H1 (cell line): ENCODE results near the gene ADRA2A. TPM values are rescaled to one million over a fixed set of nuclear protein-coding genes. Genes with fewer than 3 reads are reported as not detected.

Source experiments
- CTCF ChIA-PET: fragments of 300-600 bp; sonication (Branson Sonifier 250); formaldehyde crosslinking; loops from one replicate; lab custom pipeline; 2021; ENCODE audit not compliant: partially characterized antibody; lab: Charles Lee
- POLR2A ChIA-PET: fragments of 300-600 bp; sonication (Branson Sonifier 250); formaldehyde crosslinking; loops from one replicate; lab custom pipeline; 2021; ENCODE audit warnings: inconsistent platforms; ENCODE audit not compliant: partially characterized antibody; lab: Charles Lee
- DNase-seq, 2 experiments: peaks; one replicate each; pipeline versions ENCODE4 v3.0.0 to v3.0.0-alpha.2; 2010 to 2022; ENCODE audit warnings: low spot score in 2 of 2, low read depth in 1 of 2, mixed read lengths in 1 of 2
- FAIRE-seq: peaks from 2 replicates; lab custom pipeline; 2011; peaks lifted over from hg19 to GRCh38; lab: Jason Lieb, UNC
- H2AFZ ChIP-seq: 2 replicates; pipeline ENCODE4 v1.8.1; 2012; ENCODE audit warnings: low read length, inconsistent platforms
- H2AK5ac ChIP-seq: 2 replicates; pipeline ENCODE4 v1.6.1; 2013; ENCODE audit warnings: low read depth, low read length
- H2BK120ac ChIP-seq: replicated peaks from 2 replicates; pipeline ENCODE3; 2013; ENCODE audit warnings: low read depth, low read length, inconsistent platforms
- H2BK12ac ChIP-seq: 2 replicates; pipeline ENCODE4 v1.6.1; 2013; ENCODE audit warnings: low read depth, low read length
- H2BK15ac ChIP-seq: 2 replicates; pipeline ENCODE4 v1.6.1; 2013; ENCODE audit warnings: low read length
- H2BK20ac ChIP-seq: 2 replicates; pipeline ENCODE4 v1.6.1; 2013; ENCODE audit warnings: low read length
- H2BK5ac ChIP-seq: 2 replicates; pipeline ENCODE4 v1.6.1; 2013; ENCODE audit warnings: low read depth, low read length
- H3K14ac ChIP-seq: 2 replicates; pipeline ENCODE4 v1.6.1; 2013; ENCODE audit warnings: inconsistent platforms; ENCODE audit not compliant: insufficient read length
- H3K18ac ChIP-seq: 2 replicates; pipeline ENCODE4 v1.6.1; 2013; ENCODE audit warnings: low read length; ENCODE audit errors: extremely low read depth
- H3K23ac ChIP-seq: 2 replicates; pipeline ENCODE4 v1.6.1; 2013; ENCODE audit warnings: inconsistent platforms; ENCODE audit not compliant: insufficient read length
- H3K23me2 ChIP-seq: 2 replicates; pipeline ENCODE4 v1.6.1; 2013; ENCODE audit warnings: low read depth, low read length
- H3K27ac ChIP-seq: 2 replicates; pipeline ENCODE4 v1.6.1; 2011; ENCODE audit warnings: low read depth, low read length, inconsistent platforms
- H3K27me3 ChIP-seq, 4 experiments: replicated peaks in 1 of 4; 1 replicate in 1 of 4; 2 replicates in 3 of 4; pipeline versions ENCODE4 v1.6.1 to v1.8.1; 2011 to 2013; ENCODE audit warnings: low read length in 3 of 4, mild to moderate bottlenecking in 3 of 4, inconsistent platforms in 2 of 4, mixed read lengths in 2 of 4, moderate library complexity in 1 of 4; ENCODE audit not compliant: control insufficient read depth in 3 of 4, insufficient read depth in 3 of 4; ENCODE audit errors: extremely low read depth in 1 of 4
- H3K36me3 ChIP-seq, 4 experiments: 2 replicates each; pipeline versions ENCODE4 v1.6.1 to v1.8.1; 2011 to 2013; ENCODE audit warnings: mild to moderate bottlenecking in 4 of 4, low read length in 3 of 4, moderate library complexity in 2 of 4, control low read depth in 1 of 4, inconsistent platforms in 1 of 4; ENCODE audit not compliant: insufficient read depth in 4 of 4, control insufficient read depth in 2 of 4
- H3K4ac ChIP-seq: replicated peaks from 2 replicates; pipeline ENCODE3; 2013; ENCODE audit warnings: low read length, low read depth, mixed read lengths, inconsistent platforms; ENCODE audit not compliant: insufficient read length
- H3K4me1 ChIP-seq, 4 experiments: replicated peaks in 1 of 4; 1 replicate in 1 of 4; 2 replicates in 3 of 4; pipeline versions ENCODE4 v1.6.1 to v1.8.1; 2011 to 2013; ENCODE audit warnings: low read length in 3 of 4, inconsistent platforms in 2 of 4, mixed read lengths in 1 of 4; ENCODE audit not compliant: insufficient read depth in 4 of 4, control insufficient read depth in 3 of 4
- H3K4me2 ChIP-seq, 2 experiments: 2 replicates each; pipeline versions ENCODE4 v1.6.1 to v1.8.1; 2011 to 2013; ENCODE audit warnings: low read depth in 2 of 2, low read length in 2 of 2, control low read depth in 1 of 2, inconsistent platforms in 1 of 2, mild to moderate bottlenecking in 1 of 2; ENCODE audit not compliant: insufficient read depth in 1 of 2
- H3K4me3 ChIP-seq, 4 experiments: fragments of 200-600, 300-600 bp in 1 of 4; sonication (generic), shearing (Covaris generic), sonication (Bioruptor Twin) in 1 of 4; 2 replicates each; pipeline versions ENCODE4 v1.5.1 to v1.8.1; 2011 to 2016; ENCODE audit warnings: low read length in 4 of 4, low read depth in 3 of 4, control low read depth in 2 of 4, inconsistent platforms in 2 of 4, mild to moderate bottlenecking in 2 of 4, mixed read lengths in 1 of 4, moderate library complexity in 1 of 4; ENCODE audit not compliant: insufficient read depth in 2 of 4; ENCODE audit errors: extremely low read depth in 1 of 4
- H3K56ac ChIP-seq: replicated peaks from 2 replicates; pipeline ENCODE3; 2013; ENCODE audit warnings: low read depth, mild to moderate bottlenecking, mixed read lengths, low read length, inconsistent platforms; ENCODE audit not compliant: insufficient read length
- H3K79me1 ChIP-seq: 2 replicates; pipeline ENCODE4 v1.6.1; 2013; ENCODE audit warnings: low read depth, low read length, control low read depth
- H3K79me2 ChIP-seq, 2 experiments: 2 replicates each; pipeline versions ENCODE4 v1.6.1 to v1.8.1; 2012 to 2013; ENCODE audit warnings: low read length in 2 of 2, mild to moderate bottlenecking in 2 of 2, inconsistent platforms in 1 of 2; ENCODE audit not compliant: insufficient read depth in 2 of 2, control insufficient read depth in 1 of 2
- H3K9ac ChIP-seq, 4 experiments: replicated peaks in 1 of 4; 1 replicate in 1 of 4; 2 replicates in 3 of 4; pipeline versions ENCODE4 v1.6.1 to v1.8.1; 2011 to 2013; ENCODE audit warnings: low read depth in 3 of 4, low read length in 3 of 4, control low read depth in 2 of 4, mild to moderate bottlenecking in 2 of 4, moderate library complexity in 2 of 4, inconsistent platforms in 1 of 4; ENCODE audit errors: extremely low read depth in 1 of 4
- H3K9me3 ChIP-seq, 2 experiments: 2 replicates each; pipeline versions ENCODE4 v1.6.1 to v1.8.1; 2012 to 2013; ENCODE audit warnings: mild to moderate bottlenecking in 2 of 2, moderate library complexity in 2 of 2, control low read depth in 1 of 2, inconsistent platforms in 1 of 2, low read depth in 1 of 2, low read length in 1 of 2, mixed read lengths in 1 of 2; ENCODE audit not compliant: insufficient read depth in 2 of 2
- H4K20me1 ChIP-seq, 2 experiments: replicated peaks in 1 of 2; 2 replicates each; pipeline versions ENCODE3 to v1.8.1; 2011 to 2013; ENCODE audit warnings: inconsistent platforms in 2 of 2, low read length in 2 of 2, mild to moderate bottlenecking in 1 of 2; ENCODE audit not compliant: insufficient read depth in 2 of 2, control insufficient read depth in 1 of 2
- H4K5ac ChIP-seq: 2 replicates; pipeline ENCODE4 v1.6.1; 2013; ENCODE audit warnings: low read length, low read depth, mixed read lengths, inconsistent platforms; ENCODE audit not compliant: insufficient read length
- H4K8ac ChIP-seq: 2 replicates; pipeline ENCODE4 v1.8.0; 2013; ENCODE audit warnings: mild to moderate bottlenecking, moderate library complexity, low read length, inconsistent platforms; ENCODE audit not compliant: insufficient read depth; ENCODE audit errors: extremely low read depth
- H4K91ac ChIP-seq: replicated peaks from 2 replicates; pipeline ENCODE3; 2013; ENCODE audit warnings: low read length, mixed read lengths, inconsistent platforms; ENCODE audit not compliant: insufficient read length
- CREB1 ChIP-seq: IDR thresholded peaks from 2 replicates; pipeline ENCODE4 v1.6.1; 2012; ENCODE audit warnings: inconsistent platforms
- CTBP2 ChIP-seq: IDR thresholded peaks from 2 replicates; pipeline ENCODE4 v1.7.0; 2011; ENCODE audit warnings: borderline replicate concordance, mild to moderate bottlenecking, moderate library complexity, mixed read lengths, low read length; ENCODE audit not compliant: insufficient read depth, insufficient read length
- EGR1 ChIP-seq: IDR thresholded peaks from 2 replicates; pipeline ENCODE4 v1.6.1; 2011; ENCODE audit warnings: low read depth, low read length, borderline replicate concordance
- GABPA ChIP-seq: IDR thresholded peaks from 2 replicates; pipeline ENCODE4 v1.6.1; 2011; ENCODE audit warnings: mild to moderate bottlenecking, low read length, moderate library complexity, borderline replicate concordance; ENCODE audit not compliant: insufficient read depth
- GTF2F1 ChIP-seq: IDR thresholded peaks from 2 replicates; pipeline ENCODE4 v1.6.1; 2012; ENCODE audit warnings: low read depth, low read length, improper control_type of control experiment, borderline replicate concordance
- KDM1A ChIP-seq: fragments of 200-600, 300-600 bp; sonication (generic); IDR thresholded peaks from 2 replicates; pipeline ENCODE4 v1.7.1; 2016; ENCODE audit warnings: mild to moderate bottlenecking, low read length, borderline replicate concordance
- KDM4A ChIP-seq: IDR thresholded peaks from one replicate; pipeline ENCODE4 v1.7.1; 2012; ENCODE audit warnings: low read depth, mild to moderate bottlenecking, moderate library complexity, low read length, inconsistent platforms; ENCODE audit not compliant: severe bottlenecking
- MAX ChIP-seq: IDR thresholded peaks from 2 replicates; pipeline ENCODE4 v1.6.1; 2012; ENCODE audit warnings: inconsistent platforms
- POLR2A ChIP-seq, 2 experiments: IDR thresholded peaks; 1 replicate in 1 of 2; 2 replicates in 1 of 2; pipeline ENCODE4 v1.6.1; 2011; ENCODE audit warnings: low read depth in 2 of 2, low read length in 2 of 2, mild to moderate bottlenecking in 2 of 2; ENCODE audit errors: control extremely low read depth in 1 of 2
- POLR2AphosphoS5 ChIP-seq: IDR thresholded peaks from 2 replicates; pipeline ENCODE4 v1.6.1; 2011; ENCODE audit warnings: low read depth, low read length
- RXRA ChIP-seq: IDR thresholded peaks from 2 replicates; pipeline ENCODE4 v1.6.1; 2011; ENCODE audit warnings: low read depth, mild to moderate bottlenecking, low read length, moderate library complexity; ENCODE audit not compliant: insufficient read depth
- SIRT6 ChIP-seq: IDR thresholded peaks from one replicate; pipeline ENCODE4 v1.7.1; 2012; ENCODE audit warnings: low read length, inconsistent platforms
- TAF7 ChIP-seq: optimal IDR thresholded peaks from 2 replicates; pipeline ENCODE3; 2011; ENCODE audit warnings: low read depth, mild to moderate bottlenecking, inconsistent platforms, low read length, moderate library complexity, borderline replicate concordance
- TEAD4 ChIP-seq: IDR thresholded peaks from 2 replicates; pipeline ENCODE4 v1.6.1; 2012; ENCODE audit warnings: low read depth, low read length, inconsistent platforms, mixed read lengths
- USF2 ChIP-seq: IDR thresholded peaks from 2 replicates; pipeline ENCODE4 v1.6.1; 2011; ENCODE audit warnings: low read length, improper control_type of control experiment
- WGBS, 2 experiments: shearing (Covaris generic) in 1 of 2; methylation state at CpG; one replicate each; pipeline versions ENCODE4 v1.1.6 to v1.1.7; 2013 to 2015; ENCODE audit warnings: low lambda C conversion rate in 2 of 2, mixed read lengths in 2 of 2, inconsistent platforms in 1 of 2, low coverage in 1 of 2, missing lambda C conversion rate in 1 of 2; ENCODE audit not compliant: insufficient replicate concordance in 2 of 2, insufficient coverage in 1 of 2, insufficient read length in 1 of 2; ENCODE audit errors: extremely low coverage in 1 of 2, missing lambda C conversion rate in 1 of 2; 5-methylcytosine and 5-hydroxymethylcytosine counted together
- polyA plus RNA-seq, 7 experiments: library from polyadenylated mRNA; depleted of rRNA in 3 of 7; stranded (reverse) in 5 of 7; unstranded in 2 of 7; fragments of >200 nt in 5 of 7; fragments of 200-250 nt in 2 of 7; gene quantifications; 1 replicate in 5 of 7; 2 replicates in 1 of 7; 4 replicates in 1 of 7; pipeline versions ENCODE4 v1.2.1 to v1.2.3, GENCODE V29; 2011 to 2013; ENCODE audit warnings: missing spikeins in 2 of 7, mixed read lengths in 2 of 7
- total RNA-seq: library from RNA; stranded (reverse); fragmentation: NEBNext Ultra II Directional; extraction: Animal tissue kit (Norgen Biotek cat#: 25700); gene quantifications from 2 replicates; pipeline ENCODE4 v1.2.1, GENCODE V29; 2021

ADRA2A gene
- total and polyA plus RNA-seq, 2 of the 8 experiments (the other 6 are each of a cell fraction or from before 2014, with no cell fraction given): 5.9 to 6.2 TPM

GRCh38 chr10:111039522-111039921 is 37.3 kb upstream of the ADRA2A start:
- Histone ChIP-seq H3K9me3 (peaks cover 17 to 22% of the 10 kb centered on the region in 2 experiments), H4K20me1 (no peaks in the 10 kb centered on the region), H2BK15ac (no peak overlapping the region), H3K56ac (no peak overlapping the region), H3K18ac (no peak overlapping the region), H3K4me2 (no peak overlapping the region), H3K4me1 (no peaks in the 10 kb centered on the region), H2AFZ (no peak overlapping the region), H3K79me2 (no peaks in the 10 kb centered on the region), H2BK5ac (no peak overlapping the region), H3K14ac (no peak overlapping the region), H3K27ac (no peak overlapping the region), H3K79me1 (no peaks in the 10 kb centered on the region), H2BK12ac (no peak overlapping the region), H2AK5ac (no peak overlapping the region), H3K27me3 (no peaks in the 10 kb centered on the region), H3K36me3 (no peaks in the 10 kb centered on the region), H2BK120ac (no peak overlapping the region), H3K4ac (no peak overlapping the region), H3K23ac (no peak overlapping the region), H4K91ac (no peak overlapping the region), H4K5ac (no peak overlapping the region), H3K9ac (no peak overlapping the region), H3K4me3 (no peak overlapping the region), H4K8ac (no peak overlapping the region), H2BK20ac (no peak overlapping the region), H3K23me2 (no peaks in the 10 kb centered on the region)
- WGBS, 2 experiments: 87% methylated on average over 2 of the region's 2 CpGs; no CpG with 5 or more reads in 1 of the 2 experiments
- no peak for FAIRE-seq
- CTCF ChIA-PET: no interaction called here
- DNase-seq: no peak
- POLR2A ChIA-PET: no interaction called here
- no peak for TF ChIP-seq RXRA
- TF ChIP-seq TAF7: no peak
- no peak for TF ChIP-seq TEAD4
- TF ChIP-seq USF2: no peak
- no peak for TF ChIP-seq CTBP2
- TF ChIP-seq MAX: no peak
- TF ChIP-seq POLR2AphosphoS5: no peak
- no peak for TF ChIP-seq GTF2F1
- no peak for TF ChIP-seq KDM4A
- TF ChIP-seq CREB1: no peak
- TF ChIP-seq KDM1A: no peak
- TF ChIP-seq SIRT6: no peak
- no peak for TF ChIP-seq POLR2A (IDR thresholded peaks at IDR 0.05; ENCODE audit: control extremely low read depth in 1 of 2, low read depth in 2 of 2, low read length in 2 of 2)
- TF ChIP-seq GABPA: no peak
- no peak for TF ChIP-seq EGR1
